OCI-LY1 (cell line): ENCODE results near the gene FCRLA.

Source experiments
- CTCF ChIP-seq: fragments of 200-600 bp; sonication (generic), shearing (Covaris generic); IDR thresholded peaks from 2 replicates; pipeline ENCODE4 v1.5.1; 2017; ENCODE audit warnings: mild to moderate bottlenecking, antibody characterized with exemption, low read length, moderate library complexity, mixed read lengths
- EZH2 ChIP-seq: fragments of 200-600 bp; sonication (generic), shearing (Covaris generic); IDR thresholded peaks from 2 replicates; pipeline ENCODE4 v1.8.0; 2017; ENCODE audit warnings: borderline replicate concordance, mixed run types, mild to moderate bottlenecking, antibody characterized with exemption, low read length, moderate library complexity, mixed read lengths

- no peak for TF ChIP-seq CTCF
- TF ChIP-seq EZH2 = no peak
Observed at GRCh38 chr1:161721738-161722343, 14.8 kb downstream of the FCRLA start.
